T-helper 2 cell treated with Interferon-gamma antibody and Interleukin-4, amounts not matched to agents 100 ng/mL and 5 ng/mL, for 36 hours (primary cell): ENCODE measurements around the gene USH2A. TPM values are rescaled to one million over a fixed set of nuclear protein-coding genes. Genes with fewer than 3 reads are reported as not detected.

Source experiments
- intact Hi-C: fragments of 100-400 bp; cut with micrococcal nuclease; formaldehyde crosslinking; loops from one replicate; pipeline ENCODE4 v1.15.1; 2023
- total RNA-seq: library from RNA; stranded (reverse); gene quantifications from 2 replicates; pipeline ENCODE4 v1.2.3, GENCODE V29; 2022

The USH2A gene, protein sequence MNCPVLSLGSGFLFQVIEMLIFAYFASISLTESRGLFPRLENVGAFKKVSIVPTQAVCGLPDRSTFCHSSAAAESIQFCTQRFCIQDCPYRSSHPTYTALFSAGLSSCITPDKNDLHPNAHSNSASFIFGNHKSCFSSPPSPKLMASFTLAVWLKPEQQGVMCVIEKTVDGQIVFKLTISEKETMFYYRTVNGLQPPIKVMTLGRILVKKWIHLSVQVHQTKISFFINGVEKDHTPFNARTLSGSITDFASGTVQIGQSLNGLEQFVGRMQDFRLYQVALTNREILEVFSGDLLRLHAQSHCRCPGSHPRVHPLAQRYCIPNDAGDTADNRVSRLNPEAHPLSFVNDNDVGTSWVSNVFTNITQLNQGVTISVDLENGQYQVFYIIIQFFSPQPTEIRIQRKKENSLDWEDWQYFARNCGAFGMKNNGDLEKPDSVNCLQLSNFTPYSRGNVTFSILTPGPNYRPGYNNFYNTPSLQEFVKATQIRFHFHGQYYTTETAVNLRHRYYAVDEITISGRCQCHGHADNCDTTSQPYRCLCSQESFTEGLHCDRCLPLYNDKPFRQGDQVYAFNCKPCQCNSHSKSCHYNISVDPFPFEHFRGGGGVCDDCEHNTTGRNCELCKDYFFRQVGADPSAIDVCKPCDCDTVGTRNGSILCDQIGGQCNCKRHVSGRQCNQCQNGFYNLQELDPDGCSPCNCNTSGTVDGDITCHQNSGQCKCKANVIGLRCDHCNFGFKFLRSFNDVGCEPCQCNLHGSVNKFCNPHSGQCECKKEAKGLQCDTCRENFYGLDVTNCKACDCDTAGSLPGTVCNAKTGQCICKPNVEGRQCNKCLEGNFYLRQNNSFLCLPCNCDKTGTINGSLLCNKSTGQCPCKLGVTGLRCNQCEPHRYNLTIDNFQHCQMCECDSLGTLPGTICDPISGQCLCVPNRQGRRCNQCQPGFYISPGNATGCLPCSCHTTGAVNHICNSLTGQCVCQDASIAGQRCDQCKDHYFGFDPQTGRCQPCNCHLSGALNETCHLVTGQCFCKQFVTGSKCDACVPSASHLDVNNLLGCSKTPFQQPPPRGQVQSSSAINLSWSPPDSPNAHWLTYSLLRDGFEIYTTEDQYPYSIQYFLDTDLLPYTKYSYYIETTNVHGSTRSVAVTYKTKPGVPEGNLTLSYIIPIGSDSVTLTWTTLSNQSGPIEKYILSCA (N-terminal part only)
- not detected in 2 replicates for total RNA-seq

DNA sequence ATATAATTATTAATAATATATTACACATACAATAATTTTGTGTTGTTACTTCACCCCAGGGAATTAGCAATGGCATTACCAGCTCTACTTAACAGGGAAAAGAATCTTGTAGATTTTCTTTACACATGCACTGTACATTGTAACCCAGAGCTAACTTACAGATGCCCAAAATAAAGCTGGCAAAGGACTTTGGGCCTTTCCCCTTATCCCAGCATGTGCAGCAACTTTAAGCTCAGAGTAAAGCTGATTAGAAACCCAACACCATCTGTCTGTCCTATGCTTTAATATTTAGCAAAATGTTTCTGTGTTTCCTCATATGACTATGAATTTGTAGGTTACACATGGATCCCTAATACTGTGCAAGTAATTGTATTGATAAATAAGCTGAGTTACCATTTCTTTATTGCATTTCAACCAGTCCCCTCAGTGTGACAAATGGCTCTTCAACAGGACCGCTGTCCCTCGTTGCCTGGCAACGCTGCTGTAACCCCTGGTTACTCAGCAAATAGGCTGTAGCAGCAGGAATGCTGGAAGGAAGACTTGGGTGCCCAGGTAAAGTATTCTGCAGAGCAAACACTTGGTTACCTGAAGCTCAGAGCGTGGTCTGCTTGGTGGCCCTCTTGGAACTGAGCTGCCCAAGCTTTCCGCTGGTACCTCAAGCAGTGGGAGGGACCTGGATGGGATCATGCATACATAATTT, at the start of gene USH2A:
Gene USH2A, minus strand, starts transcription at position 628 of the 700 bp plus-strand sequence. CDS start 1,112 bp downstream, outside the sequence.
- intact Hi-C loops, result no loop called here

DNA sequence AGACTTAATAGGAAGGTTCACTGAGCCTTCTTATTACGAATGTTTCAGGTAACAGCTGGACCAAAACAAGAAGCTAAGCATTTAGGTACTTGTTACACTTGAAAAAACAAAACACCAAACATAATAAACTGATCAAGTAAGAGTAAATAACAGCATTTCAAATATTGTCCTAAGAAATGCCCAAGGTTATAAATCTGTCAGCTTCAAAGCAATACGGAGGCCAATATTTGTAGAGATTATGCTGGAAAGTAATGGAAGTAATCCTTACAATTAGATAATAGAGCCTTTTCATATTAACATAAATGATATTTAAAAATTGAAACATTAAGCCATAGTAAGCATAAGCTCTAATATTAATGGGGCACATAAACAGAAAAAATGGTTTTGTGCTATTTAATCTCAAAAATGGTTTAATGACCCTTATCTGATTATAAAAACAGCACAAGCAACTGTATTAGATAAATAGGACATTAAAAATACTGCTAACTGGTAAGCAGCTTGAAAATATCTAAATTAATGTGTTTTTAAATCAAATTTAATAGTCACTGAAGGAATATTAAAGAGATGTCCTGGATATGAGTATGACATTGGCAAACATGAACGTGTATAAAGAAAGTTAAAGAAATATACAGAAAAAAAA, 43.0 kb upstream of the USH2A start:
- intact Hi-C loops, result no loop called here

DNA sequence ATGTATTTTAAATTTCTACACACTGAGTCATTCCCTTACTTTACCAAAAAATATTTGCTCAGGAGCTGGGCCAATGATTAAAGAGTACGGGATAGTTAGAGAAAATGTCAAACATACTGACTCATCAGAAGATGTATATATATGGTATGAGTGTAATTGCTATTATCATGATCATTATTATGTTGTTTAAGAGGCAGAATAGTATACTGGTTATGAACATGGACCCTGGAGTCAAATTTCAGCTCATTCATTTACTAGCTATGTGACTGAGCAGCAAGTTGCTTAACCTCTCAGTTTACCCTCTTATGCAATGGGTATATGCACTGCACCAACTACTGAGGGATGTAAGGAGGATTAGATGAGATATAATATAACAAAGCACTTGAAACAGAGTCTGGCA, 41.2 kb upstream of the USH2A start:
- intact Hi-C loops, result no loop called here

DNA sequence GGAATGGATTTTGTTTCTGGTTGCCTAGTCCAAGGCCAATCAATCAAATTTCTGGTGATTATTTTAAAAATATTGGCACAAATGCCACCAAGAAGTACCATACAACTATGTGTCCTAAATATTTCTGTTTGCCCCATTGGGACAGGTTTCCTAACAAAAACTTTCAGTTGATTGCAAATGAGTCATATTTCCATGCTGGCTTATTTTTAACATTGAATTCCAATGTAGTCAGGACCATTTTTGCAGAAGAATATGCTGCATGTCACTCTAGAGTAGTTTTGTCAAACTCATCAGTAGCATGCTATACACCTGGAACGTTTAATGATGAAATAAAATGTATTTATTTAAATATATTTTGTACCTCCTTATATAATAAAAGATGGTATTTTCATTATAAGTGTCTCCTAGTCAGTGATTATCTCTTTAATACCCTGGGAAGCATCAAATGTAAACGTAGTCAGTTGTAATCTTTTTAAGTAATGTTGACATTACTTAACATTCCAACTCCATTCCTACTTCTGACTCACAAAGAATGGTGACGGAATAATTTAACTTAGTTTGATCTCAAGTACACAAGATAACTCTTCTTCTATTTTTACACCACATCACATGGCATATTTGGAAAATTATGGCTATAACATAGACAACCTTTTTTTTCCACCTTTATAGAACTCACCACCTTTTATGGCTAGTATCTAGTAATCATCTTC, 39.0 kb upstream of the USH2A start:
- intact Hi-C loops, result no loop called here

DNA sequence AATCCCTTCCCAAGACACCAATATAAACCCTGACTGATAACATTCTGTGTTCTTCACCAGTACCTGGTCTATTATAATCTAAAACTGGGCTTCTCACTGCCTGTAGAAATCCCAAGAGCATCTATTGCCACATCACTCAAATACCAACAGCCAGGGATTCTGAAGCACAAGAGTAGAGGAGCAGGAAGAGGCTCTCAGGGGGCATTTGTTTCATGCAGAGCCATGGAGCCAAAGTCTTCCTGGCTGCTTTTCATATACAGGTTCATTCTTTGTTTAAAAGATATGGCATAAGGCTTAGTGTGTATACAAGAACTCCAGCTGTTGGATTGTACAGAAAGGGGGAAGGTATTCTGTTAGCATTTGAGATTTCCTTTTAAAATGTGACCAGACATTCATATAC, 38.2 kb upstream of the USH2A start:
- intact Hi-C loops, result no loop called here

DNA sequence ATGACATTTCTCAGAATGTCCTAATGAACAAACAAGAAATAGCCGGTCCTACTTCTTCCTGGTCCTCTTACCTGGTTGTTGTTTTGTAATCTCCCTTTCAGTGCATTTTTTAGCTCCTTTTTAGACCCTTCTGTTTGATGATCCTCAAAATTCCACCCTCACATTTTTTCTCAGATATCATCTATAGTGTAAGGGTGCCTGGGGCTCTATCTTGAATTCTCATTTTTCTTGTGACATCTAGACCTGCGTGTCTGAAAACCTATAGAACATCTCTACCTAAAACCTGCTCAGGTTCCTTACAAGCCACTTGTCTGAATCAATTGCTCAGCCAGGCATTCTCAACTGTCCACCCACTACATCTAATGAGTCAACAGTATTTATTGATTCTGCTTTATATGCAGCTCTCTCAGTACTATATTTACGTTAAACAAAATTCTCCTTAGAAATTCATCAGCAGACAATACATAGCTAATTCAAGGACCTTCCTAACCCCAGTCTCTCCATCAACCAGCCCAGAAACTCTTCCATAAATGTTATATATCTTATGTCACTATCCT, 36.5 kb upstream of the USH2A start:
- intact Hi-C loops, result no loop called here

DNA sequence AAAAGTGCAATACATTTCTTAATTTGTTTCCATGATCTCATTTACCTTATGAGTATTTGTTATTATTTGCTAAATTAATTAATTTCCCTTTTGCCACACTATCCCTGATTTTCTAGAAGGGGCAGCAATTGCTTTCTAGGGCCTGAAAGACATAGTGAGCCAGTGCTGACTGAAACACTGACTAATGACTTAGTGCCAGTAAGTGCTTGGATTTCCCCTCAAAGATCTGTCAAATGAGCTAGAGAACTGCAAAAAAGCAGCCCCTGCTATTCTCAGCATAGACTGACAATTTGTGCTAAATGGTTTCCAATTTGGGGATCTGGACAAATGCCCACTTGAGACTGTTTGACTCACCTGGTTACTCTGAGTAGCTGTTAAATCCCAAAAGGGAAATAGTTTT, 35.6 kb upstream of the USH2A start:
- intact Hi-C loops, result no loop called here

DNA sequence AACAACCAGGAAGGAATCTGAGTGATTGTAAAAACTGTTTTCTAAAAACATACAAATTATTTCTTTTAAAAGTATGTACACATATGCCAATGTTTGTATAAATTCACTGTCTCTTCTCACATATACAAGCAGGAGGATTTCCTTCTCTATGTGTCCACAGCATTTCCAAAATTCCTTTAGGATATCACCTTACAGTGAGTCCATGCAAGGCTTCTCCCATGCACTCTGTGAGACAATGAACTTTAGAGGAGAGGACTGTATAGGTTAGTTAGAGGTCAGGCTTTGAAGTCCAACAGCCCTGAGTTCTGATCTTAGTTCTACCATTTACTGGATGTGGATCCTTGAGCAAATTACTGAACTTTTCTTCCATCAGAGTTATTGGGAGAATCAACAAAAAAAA, 34.1 kb upstream of the USH2A start:
- intact Hi-C loops, result no loop called here

DNA sequence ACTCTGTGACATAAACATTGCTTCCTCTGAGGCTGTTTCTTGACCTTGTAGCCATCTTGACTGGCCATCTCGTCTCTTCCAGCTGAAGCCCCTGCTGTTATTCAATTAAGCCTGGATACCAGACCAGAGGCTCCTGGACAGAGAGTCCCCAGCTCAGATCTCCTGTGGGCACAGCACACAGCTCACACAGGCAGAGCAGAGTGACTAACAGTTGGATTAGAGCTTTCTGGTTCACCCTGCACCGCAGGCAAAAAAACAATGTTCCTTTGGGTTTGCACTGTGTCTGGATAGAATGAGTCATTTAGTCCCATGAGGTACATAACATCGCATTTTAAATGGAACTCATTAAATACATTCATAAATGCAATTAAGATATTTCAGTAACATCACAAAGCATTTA, 33.4 kb upstream of the USH2A start:
- intact Hi-C loops, result no loop called here

DNA sequence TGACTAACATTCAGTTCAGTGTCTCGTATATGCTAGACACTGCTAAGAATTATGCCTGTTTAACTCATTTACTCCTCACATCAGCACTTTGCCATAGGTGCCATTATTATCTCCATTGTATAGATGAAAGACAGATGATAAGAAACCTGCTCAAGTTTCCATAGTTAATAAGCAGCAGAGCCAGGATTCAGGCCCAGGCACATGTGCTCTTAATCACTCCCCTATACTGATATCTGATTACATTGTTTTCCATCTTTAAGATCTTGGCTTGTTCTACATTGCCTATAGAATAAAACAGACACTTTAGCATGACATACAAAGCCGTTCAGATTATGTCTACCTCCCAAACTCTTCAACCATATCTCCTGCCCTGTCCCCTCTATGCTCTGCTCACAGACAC, 30.5 kb upstream of the USH2A start:
- intact Hi-C loops, result no loop called here

DNA sequence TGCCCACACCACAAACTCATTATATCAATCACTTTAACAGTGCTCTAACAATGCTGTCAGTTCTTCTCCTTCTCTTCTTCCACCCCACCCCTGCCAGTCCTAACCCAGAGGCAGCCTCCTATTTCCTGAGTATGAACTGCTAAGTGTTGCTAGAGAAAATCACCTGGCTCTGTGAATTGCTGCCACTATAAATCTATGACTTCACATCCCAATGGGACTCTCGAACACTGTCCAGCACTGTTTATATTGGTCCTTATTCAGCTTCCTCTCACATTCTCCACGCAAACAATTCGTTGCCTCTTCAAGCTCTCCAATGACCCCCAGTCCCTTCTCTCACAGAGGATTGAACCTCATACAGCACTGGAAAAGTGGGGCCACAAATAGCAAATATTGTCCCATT, 27.0 kb upstream of the USH2A start:
- intact Hi-C loops, result no loop called here

DNA sequence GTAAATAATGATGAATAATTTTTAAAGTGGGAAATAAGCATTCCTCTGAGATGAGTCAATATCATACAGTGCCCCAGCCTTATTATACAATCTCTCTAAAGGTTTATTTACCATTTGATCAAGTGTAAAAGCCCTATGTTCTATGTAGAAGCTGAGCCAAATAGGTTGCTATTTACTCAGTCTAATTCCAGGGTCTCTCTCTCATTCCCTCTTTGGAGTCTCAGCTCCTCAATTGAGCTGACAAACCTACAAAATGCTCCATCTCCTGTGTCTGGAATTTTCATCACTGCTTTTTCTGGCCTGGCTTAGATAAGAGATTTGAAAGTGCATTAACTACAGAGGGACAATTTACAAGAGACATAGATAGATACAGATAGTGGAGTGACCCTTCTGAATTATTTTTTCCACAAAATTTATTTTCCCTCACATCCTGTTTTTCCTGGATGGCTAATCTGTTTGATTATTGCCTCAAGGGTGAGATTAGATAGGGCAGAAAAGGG, 24.8 kb upstream of the USH2A start:
- intact Hi-C loops, result no loop called here

DNA sequence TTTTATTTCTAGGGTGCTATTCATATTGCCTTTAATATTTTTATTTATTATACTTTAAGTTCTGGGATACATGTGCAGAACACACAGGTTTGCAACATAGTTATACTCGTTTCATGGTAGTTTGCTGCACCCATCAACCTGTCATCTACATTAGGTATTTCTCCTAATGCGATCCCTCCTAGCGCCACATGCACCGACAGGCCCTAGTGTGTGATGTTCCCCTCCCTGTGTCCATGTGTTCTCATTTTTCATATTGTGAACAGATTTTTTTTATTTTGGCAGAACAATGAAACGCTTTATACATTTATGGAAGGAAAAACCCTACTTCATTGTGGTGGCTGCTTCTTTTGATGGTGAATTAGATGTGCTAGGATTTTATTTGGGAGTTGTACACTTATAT, 14.4 kb upstream of the USH2A start:
- intact Hi-C loops, result no loop called here

DNA sequence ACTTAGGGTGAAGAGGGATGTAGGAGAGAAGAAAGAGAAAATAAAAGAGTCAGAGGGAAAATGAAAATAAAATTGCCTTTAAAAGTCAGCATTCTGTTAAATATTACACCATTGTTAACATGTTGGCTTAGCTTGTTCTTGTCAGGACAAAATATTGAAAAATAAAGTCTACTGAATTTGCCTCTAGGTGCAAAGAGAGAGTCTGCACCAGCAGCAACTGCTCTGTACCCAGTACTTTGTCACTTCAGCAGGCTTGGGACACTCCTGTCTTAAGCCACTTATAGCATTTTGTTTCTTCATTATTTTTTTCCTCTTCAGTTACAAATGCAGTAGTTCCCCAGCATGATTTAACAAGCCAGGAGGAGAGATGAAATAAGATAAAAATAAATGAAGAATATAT, 11.0 kb upstream of the USH2A start:
- intact Hi-C loops, result no loop called here

DNA sequence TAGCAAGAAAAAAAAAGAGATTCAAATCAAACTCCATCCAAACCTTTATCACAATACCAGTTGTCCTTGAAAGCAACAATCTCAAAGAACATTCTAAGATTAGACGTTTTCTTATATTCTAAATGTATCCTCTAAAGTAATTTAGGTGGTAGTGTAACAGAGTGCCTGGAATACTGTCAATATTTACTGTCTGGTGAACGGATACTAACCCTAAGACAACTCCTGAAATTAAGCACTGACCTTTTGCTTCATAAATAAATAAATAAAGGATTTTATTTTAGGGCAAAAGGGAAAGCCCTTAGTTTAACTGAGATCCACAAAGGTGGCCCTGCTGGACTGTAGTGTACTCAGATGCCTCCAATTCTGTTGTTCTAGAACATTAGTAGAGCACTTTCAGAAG, 9.9 kb upstream of the USH2A start:
- intact Hi-C loops, result no loop called here

DNA sequence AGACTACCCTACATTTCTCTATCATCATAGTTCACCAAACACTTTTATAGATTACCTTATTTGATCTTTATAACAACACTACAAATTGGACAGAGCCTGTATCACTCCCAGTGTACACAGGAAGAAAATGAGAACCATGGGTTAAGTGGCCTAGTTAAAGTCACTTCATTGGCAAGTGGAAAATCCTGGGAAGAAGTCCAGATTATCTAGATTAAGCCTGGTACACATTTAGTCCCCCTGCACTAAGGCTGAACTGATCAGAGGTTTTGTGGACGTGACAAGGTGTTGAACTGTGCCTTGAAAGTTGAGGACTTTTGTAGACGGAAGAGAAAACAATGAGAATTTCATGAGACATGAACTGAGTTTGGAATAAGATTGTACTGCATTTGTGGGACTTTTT, 7.5 kb upstream of the USH2A start:
- intact Hi-C loops, result no loop called here

DNA sequence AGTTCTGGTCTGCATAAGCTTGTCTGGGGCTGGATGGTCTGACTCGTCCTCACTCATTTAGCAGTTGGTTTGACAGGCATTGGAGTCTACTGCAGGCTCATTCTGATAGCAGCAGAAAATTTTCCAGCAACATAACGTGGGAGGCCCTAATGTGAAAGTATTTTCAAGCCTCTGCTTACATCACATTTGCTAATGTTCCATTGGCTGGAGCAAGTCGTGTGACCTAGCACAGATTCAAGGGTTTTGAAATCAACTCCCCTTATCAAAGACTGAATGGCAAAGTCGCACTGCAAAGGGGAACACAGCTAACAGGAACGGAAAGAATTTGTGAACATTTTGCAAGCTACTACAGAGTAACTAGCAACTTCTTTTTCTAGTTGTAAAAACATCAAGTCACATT, 2.3 kb upstream of the USH2A start:
- intact Hi-C loops, result no loop called here

DNA sequence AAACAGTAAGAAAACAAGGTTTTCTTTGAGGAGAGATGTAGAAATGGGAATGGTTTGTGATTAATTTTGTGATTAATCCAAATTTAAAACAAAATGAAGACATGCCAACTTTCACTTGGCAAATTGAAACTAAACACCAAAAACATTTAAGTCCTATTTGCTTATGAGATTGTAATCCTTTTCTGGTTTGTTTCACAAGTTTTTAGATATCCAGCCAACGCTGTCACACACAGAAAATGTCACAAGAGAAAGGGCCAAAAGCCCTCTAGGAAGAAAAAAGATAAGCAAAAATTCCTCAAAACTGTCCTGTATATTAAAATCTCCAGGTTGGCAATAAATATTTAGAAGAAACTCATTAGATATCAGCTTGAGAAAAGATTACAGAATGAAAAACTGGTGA, 2.5 kb downstream of the USH2A start:
- intact Hi-C loops, result no loop called here

DNA sequence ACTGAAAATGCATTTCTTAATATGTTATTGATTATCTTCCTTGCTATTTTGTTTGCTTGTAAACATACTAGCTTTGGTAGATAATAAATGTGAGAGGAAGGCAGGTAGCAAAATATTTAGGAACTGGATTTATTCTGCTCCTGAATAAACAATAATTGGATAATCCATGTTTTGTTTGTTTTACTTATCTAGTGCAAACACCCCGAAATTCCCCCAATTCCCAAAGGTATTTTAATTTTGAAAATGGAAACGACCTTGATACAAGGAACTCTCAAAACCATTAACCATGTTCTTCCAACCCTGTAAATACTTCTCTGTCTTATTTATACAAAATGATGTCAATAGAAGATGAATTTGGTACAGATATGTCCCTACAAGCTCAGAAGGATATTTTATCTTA, 3.0 kb downstream of the USH2A start:
- intact Hi-C loops, result no loop called here

DNA sequence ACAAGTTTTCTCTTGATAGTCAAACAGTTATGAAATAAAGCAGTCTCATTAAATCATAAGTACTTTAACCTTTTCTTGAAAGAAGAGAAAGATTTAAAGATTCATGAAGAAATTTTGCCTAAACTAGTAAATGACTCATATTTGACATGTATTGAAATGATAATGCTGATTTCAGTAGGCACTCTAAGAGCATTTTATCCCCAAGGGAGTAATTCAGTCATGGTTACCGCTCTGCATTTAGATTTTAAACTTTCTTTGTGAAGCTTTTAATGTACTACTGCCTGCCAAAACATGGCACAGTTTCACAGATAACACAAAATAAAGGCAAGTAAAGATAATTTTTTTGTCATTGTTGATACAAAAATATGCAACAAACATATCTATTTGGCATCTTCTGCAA, 6.8 kb downstream of the USH2A start:
- intact Hi-C loops, result no loop called here
